Chondrocyte (in vitro differentiated cells): Measurements from ENCODE around the gene PIK3R4. TPM values are rescaled to one million over a fixed set of nuclear protein-coding genes. Genes with fewer than 3 reads are reported as not detected.

Experiments used
- DNase-seq: peaks from one replicate; pipeline ENCODE4 v3.0.0; 2021; ENCODE audit warnings: mixed read lengths, low spot score
- H3K27ac Mint-ChIP-seq: one replicate; pipeline ENCODE4 v1.8.0; 2021; ENCODE audit warnings: mild to moderate bottlenecking, moderate library complexity, mixed read lengths; ENCODE audit not compliant: unreplicated experiment
- H3K27me3 Mint-ChIP-seq: 2 replicates; pipeline ENCODE4 v1.8.0; 2021; ENCODE audit warnings: low read depth, mixed read lengths
- H3K36me3 Mint-ChIP-seq: 2 replicates; pipeline ENCODE4 v1.8.0; 2021; ENCODE audit warnings: low read depth, mixed read lengths
- H3K4me1 Mint-ChIP-seq: 2 replicates; pipeline ENCODE4 v1.8.0; 2021; ENCODE audit warnings: low read depth, mild to moderate bottlenecking, mixed read lengths
- H3K4me3 Mint-ChIP-seq: one replicate; pipeline ENCODE4 v1.8.0; 2021; ENCODE audit warnings: mild to moderate bottlenecking, moderate library complexity, mixed read lengths; ENCODE audit not compliant: unreplicated experiment
- H3K9me3 Mint-ChIP-seq: 2 replicates; pipeline ENCODE4 v1.8.0; 2021; ENCODE audit warnings: low read depth, mixed read lengths
- CTCF ChIP-seq: fragments of 200-600 bp; sonication (generic); IDR thresholded peaks from 2 replicates; pipeline ENCODE4 v1.5.0; 2021; ENCODE audit warnings: antibody characterized with exemption, mild to moderate bottlenecking, moderate library complexity
- total RNA-seq: library from RNA; stranded (reverse); gene quantifications from 3 replicates; pipeline ENCODE4 v1.2.1, GENCODE V29; 2021

The PIK3R4 gene
- total RNA-seq, 1 donor from 2014 or later, result 16.9 TPM

GRCh38 chr3:130669740-130670139 lies 76.9 kb downstream of the PIK3R4 start:
- Mint-ChIP-seq H3K27me3 (no peaks in the 10 kb centered on the region), H3K4me3 (no peak overlapping the region), H3K36me3 (peaks cover 11% of the 10 kb centered on the region), H3K9me3 (no peaks in the 10 kb centered on the region), H3K27ac (no peak overlapping the region), H3K4me1 (no peaks in the 10 kb centered on the region)
- no peak for TF ChIP-seq CTCF
- DNase-seq, result no peak

- Mint-ChIP-seq H3K4me1 (peaks cover 13% of the 10 kb centered on the region), H3K36me3 (peaks cover 5% of the 10 kb centered on the region), H3K27ac (no peak overlapping the region), H3K4me3 (no peak overlapping the region), H3K9me3 (no peaks in the 10 kb centered on the region), H3K27me3 (no peaks in the 10 kb centered on the region)
- TF ChIP-seq CTCF, result no peak
- DNase-seq, result no peak
These were observed 83.5 kb downstream of the PIK3R4 start for GRCh38 chr3:130663092-130663491.

- H3K36me3 Mint-ChIP-seq, result peaks cover 5% of the 10 kb centered on the region
- H3K27me3 Mint-ChIP-seq, result no peaks in the 10 kb centered on the region
- no peak overlapping the region for H3K27ac Mint-ChIP-seq
- peaks cover 13% of the 10 kb centered on the region for H3K4me1 Mint-ChIP-seq
- TF ChIP-seq CTCF, result no peak
- no peaks in the 10 kb centered on the region for H3K9me3 Mint-ChIP-seq
- no peak for DNase-seq
- no peak overlapping the region for H3K4me3 Mint-ChIP-seq
These were observed 84.1 kb downstream of the PIK3R4 start for GRCh38 chr3:130662501-130662996.

GRCh38 chr3:130661140-130661891 lies 85.3 kb downstream of the PIK3R4 start:
- H3K36me3 Mint-ChIP-seq, result peaks cover 5% of the 10 kb centered on the region

GRCh38 chr3:130659911-130660310 lies 86.7 kb downstream of the PIK3R4 start:
- Mint-ChIP-seq H3K9me3 (no peaks in the 10 kb centered on the region), H3K27me3 (no peaks in the 10 kb centered on the region), H3K4me1 (peaks cover 13% of the 10 kb centered on the region), H3K27ac (no peak overlapping the region), H3K36me3 (peaks cover 3% of the 10 kb centered on the region), H3K4me3 (no peak overlapping the region)
- no peak for DNase-seq
- TF ChIP-seq CTCF, result no peak

More at GRCh38 chr3:130661140-130661891, 85.3 kb downstream of the PIK3R4 start:
- Mint-ChIP-seq H3K4me3 (no peak overlapping the region), H3K27ac (no peak overlapping the region), H3K4me1 (peaks cover 13% of the 10 kb centered on the region), H3K9me3 (no peaks in the 10 kb centered on the region), H3K27me3 (no peaks in the 10 kb centered on the region)
- no peak for TF ChIP-seq CTCF
- DNase-seq, result no peak
